Fibroblast of mammary gland (primary cell): ENCODE data around the gene SIGLECL1.

ENCODE experiments used
- DNase-seq: peaks from one replicate; pipeline ENCODE4 v3.0.0-alpha.2; 2010; ENCODE audit warnings: low read depth
- H3K4me3 ChIP-seq: 2 replicates; pipeline ENCODE4 v1.5.1; 2011; ENCODE audit warnings: low read depth, mild to moderate bottlenecking, low read length, moderate library complexity; ENCODE audit not compliant: control insufficient read depth
- TF ChIP-seq, protein P1 (sequence below): conservative IDR thresholded peaks from 2 replicates; pipeline ENCODE4 v1.5.1; 2011; ENCODE audit warnings: low read depth, low read length, inconsistent platforms; ENCODE audit not compliant: control insufficient read depth, insufficient read depth

SIGLECL1 gene

DNA sequence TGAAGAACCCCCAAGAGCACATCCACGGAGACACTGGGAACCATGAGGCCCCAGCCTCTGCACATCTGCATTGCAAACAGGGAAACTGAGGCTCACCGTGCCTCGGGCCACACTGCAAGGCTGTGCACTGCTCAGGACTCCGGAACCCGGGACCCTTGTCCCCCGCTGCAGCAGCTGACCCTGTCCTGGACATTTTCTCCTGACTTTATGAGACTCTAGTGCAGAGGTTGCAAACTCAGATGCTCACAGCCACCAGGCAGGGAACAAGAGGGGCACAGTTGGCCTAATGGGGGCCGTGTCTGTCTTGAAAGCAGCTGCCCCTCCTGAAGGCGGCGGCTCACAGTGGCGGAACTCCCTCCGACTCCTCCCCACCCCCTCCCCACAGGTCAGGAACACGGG lies 44.1 kb downstream of the SIGLECL1 start:
- no peak for DNase-seq
- no peak overlapping the region for H3K4me3 ChIP-seq
- TF ChIP-seq, protein P1, sequence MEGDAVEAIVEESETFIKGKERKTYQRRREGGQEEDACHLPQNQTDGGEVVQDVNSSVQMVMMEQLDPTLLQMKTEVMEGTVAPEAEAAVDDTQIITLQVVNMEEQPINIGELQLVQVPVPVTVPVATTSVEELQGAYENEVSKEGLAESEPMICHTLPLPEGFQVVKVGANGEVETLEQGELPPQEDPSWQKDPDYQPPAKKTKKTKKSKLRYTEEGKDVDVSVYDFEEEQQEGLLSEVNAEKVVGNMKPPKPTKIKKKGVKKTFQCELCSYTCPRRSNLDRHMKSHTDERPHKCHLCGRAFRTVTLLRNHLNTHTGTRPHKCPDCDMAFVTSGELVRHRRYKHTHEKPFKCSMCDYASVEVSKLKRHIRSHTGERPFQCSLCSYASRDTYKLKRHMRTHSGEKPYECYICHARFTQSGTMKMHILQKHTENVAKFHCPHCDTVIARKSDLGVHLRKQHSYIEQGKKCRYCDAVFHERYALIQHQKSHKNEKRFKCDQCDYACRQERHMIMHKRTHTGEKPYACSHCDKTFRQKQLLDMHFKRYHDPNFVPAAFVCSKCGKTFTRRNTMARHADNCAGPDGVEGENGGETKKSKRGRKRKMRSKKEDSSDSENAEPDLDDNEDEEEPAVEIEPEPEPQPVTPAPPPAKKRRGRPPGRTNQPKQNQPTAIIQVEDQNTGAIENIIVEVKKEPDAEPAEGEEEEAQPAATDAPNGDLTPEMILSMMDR: no peak

DNA sequence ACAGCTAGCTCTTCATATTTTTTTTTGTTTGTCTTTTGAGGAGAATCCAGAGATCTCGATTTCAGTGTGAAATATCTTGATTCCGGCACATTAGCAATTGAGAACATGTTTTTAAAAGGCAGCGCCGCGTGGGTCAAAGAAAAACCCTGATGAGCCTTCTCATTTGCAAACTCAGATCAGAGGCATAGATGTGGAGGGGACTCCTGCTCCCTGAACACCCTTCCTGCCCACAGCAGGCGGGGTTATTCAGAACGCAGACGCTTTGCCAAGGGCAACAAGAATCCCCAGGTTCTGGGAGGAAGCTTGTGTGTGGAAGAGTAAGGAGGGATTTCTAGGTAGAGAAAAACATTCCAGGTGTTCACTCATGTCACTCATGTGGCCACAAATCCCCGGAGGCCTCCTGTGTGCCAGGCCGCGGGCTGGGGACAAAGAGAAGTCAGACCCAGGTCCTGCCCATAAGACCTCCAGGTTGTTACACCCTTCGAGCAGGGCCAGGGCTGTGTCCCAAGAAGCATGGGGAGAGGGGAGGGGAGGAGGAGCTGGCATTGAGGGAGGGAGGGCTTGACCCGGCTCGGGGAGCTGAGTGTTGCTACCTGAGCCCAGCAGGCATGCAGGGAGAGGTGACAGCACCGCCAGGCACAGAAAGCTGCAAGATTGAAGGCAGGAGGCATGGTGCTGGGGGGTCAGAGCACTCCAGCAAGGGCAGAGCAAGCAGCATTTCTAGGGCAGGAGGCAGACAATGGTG lies 44.7 kb downstream of the SIGLECL1 start:
- DNase-seq: no peak
- TF ChIP-seq, protein P1: no peak

GRCh38 chr19:51296336-51297093 lies 45.6 kb downstream of the SIGLECL1 start:
- DNase-seq: no peak
- H3K4me3 ChIP-seq: no peak overlapping the region
- TF ChIP-seq, protein P1: peak; percentile 9

More for the DNA sequence above, 44.7 kb downstream of the SIGLECL1 start:
- H3K4me3 ChIP-seq: no peak overlapping the region

DNA sequence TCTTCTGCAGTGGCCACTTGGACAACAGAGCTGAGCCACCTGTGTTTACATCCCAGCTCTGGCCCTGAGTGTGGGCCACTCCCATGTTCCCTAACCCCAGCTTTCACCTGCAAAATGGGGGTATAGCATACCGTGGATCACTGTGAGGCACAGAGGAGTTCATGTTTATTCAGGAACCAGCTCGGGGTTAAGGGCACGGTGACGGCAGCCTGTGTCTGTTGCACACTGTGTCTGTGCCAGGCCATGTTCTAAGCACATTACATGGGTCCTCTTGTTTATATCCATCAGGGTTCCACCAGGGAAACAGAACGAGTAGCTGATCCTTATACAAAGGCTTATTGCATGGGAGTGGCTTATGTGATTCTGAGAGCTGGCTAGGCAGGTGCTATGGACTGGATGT lies 46.5 kb downstream of the SIGLECL1 start:
- DNase-seq: no peak
- TF ChIP-seq, protein P1: no peak
- H3K4me3 ChIP-seq: no peak overlapping the region

DNA sequence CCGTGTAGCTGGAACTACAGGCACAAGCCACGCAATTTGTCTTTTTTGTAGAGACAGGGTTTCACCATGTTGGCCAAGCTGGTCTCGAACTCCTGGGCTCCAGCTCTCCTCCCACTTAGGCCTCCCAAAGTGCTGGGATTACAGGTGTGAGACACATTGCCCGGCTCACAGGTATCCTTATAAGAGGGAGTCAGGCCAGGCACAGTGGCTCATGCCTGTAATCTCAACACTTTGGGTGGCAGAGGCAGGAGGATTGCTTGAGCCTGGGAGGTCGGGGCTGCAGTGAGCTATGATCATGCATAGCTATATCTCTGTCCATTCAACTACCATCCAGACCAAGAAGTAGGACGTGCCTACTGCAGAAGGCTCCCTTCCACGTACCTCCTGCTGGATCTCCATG lies 50.4 kb downstream of the SIGLECL1 start:
- DNase-seq: no peak
- TF ChIP-seq, protein P1: no peak
- H3K4me3 ChIP-seq: no peak overlapping the region

GRCh38 chr19:51305479-51305878 lies 54.6 kb downstream of the SIGLECL1 start:
- TF ChIP-seq, protein P1: no peak
- no peak for DNase-seq
- no peak overlapping the region for H3K4me3 ChIP-seq
